Endodermal cell (in vitro differentiated cells): ENCODE measurements around the gene MGAT5B. TPM values are rescaled to one million over a fixed set of nuclear protein-coding genes. Genes with fewer than 3 reads are reported as not detected.

Experiments
- DNase-seq: peaks from one replicate; pipeline ENCODE4 v3.0.0-alpha.2; 2017
- H3K27ac ChIP-seq: 2 replicates; pipeline ENCODE4 v1.5.1; 2013; ENCODE audit warnings: mild to moderate bottlenecking, low read depth, low read length, moderate library complexity
- H3K27me3 ChIP-seq: 2 replicates; pipeline ENCODE4 v1.6.1; 2013; ENCODE audit warnings: mild to moderate bottlenecking, low read length, moderate library complexity; ENCODE audit not compliant: insufficient read depth, control insufficient read depth, poor library complexity, severe bottlenecking
- H3K36me3 ChIP-seq: 2 replicates; pipeline ENCODE4 v1.7.0; 2013; ENCODE audit warnings: mild to moderate bottlenecking, low read length, moderate library complexity; ENCODE audit not compliant: control insufficient read depth, insufficient read depth
- H3K4me1 ChIP-seq: one replicate; pipeline ENCODE4 v1.7.0; 2013; ENCODE audit warnings: low read length; ENCODE audit not compliant: control insufficient read depth, insufficient read depth
- H3K4me3 ChIP-seq: 2 replicates; pipeline ENCODE4 v1.5.1; 2013; ENCODE audit warnings: mild to moderate bottlenecking, low read length, moderate library complexity
- H3K9ac ChIP-seq: 2 replicates; pipeline ENCODE4 v1.6.1; 2013; ENCODE audit warnings: mild to moderate bottlenecking, low read length, moderate library complexity; ENCODE audit not compliant: poor library complexity, severe bottlenecking; ENCODE audit errors: extremely low read depth
- H3K9me3 ChIP-seq: 2 replicates; pipeline ENCODE4 v1.6.1; 2013; ENCODE audit warnings: mild to moderate bottlenecking, low read length, moderate library complexity; ENCODE audit not compliant: control insufficient read depth
- H3K27ac Mint-ChIP-seq: 2 replicates; pipeline ENCODE4 v1.8.0; 2020; ENCODE audit warnings: mixed read lengths
- H3K27me3 Mint-ChIP-seq: 2 replicates; pipeline ENCODE4 v1.8.0; 2021; ENCODE audit warnings: mild to moderate bottlenecking, mixed read lengths; ENCODE audit not compliant: insufficient read depth
- H3K36me3 Mint-ChIP-seq: 2 replicates; pipeline ENCODE4 v1.8.0; 2020; ENCODE audit warnings: low read depth, mixed read lengths
- H3K4me1 Mint-ChIP-seq: 2 replicates; pipeline ENCODE4 v1.8.0; 2020; ENCODE audit warnings: mixed read lengths
- H3K4me3 Mint-ChIP-seq: 2 replicates; pipeline ENCODE4 v1.8.0; 2020; ENCODE audit warnings: mild to moderate bottlenecking, moderate library complexity, mixed read lengths
- H3K9me3 Mint-ChIP-seq: 2 replicates; pipeline ENCODE4 v1.8.0; 2020; ENCODE audit warnings: mild to moderate bottlenecking, mixed read lengths
- CTCF ChIP-seq: fragments of 200-600 bp; sonication (generic); conservative IDR thresholded peaks from 2 replicates; pipeline ENCODE4 v1.5.0; 2021; ENCODE audit warnings: antibody characterized with exemption, mild to moderate bottlenecking
- WGBS, 2 experiments: methylation state at CpG; one replicate each; pipeline versions ENCODE4 v1.1.5 to v1.1.7; 2013; ENCODE audit warnings: missing lambda C conversion rate in 2 of 2, mixed read lengths in 1 of 2; ENCODE audit not compliant: insufficient coverage in 1 of 2, insufficient read length in 1 of 2; 5-methylcytosine and 5-hydroxymethylcytosine counted together
- total RNA-seq, 2 donors: library from RNA; stranded (reverse); fragmentation: NEBNext Ultra II Directional in 1 of 2; extraction: Animal tissue kit (Norgen Biotek cat#: 25700) in 1 of 2; gene quantifications; 2 replicates in 1 of 2; 3 replicates in 1 of 2; pipeline ENCODE4 v1.2.1, GENCODE V29; 2021

The MGAT5B gene
- total RNA-seq, 2 donors from 2014 or later, result 2.9 to 3.3 TPM

DNA sequence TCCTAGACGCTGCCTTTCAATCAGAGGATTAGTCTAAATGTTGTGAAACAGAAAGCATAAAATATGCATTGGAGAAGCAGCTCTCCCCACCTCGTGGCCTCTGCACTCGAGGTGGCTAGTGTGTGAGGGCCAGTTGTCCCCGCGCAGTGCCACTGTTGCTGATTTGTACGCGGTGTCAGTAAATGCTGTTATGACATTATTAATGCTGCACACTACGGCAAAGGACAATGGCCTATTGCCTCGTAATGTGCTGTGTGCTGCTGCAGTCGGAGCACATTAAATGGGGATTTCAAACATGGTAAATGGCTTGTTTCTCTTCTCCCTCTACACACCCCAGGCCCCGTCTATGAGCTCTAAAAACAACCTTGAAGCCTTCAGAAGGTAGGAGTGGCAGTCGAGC is 5.7 kb upstream of the MGAT5B start:
- H3K4me1 ChIP-seq, result no peaks in the 10 kb centered on the region
- no peak overlapping the region for H3K4me3 ChIP-seq
- H3K9me3 ChIP-seq, result no peaks in the 10 kb centered on the region
- H3K36me3 Mint-ChIP-seq, result no peaks in the 10 kb centered on the region
- no peak overlapping the region for H3K9ac ChIP-seq
- no peak overlapping the region for H3K27ac ChIP-seq
- no peak for TF ChIP-seq CTCF
- H3K27me3 ChIP-seq, result peaks cover 16% of the 10 kb centered on the region
- peaks cover 5% of the 10 kb centered on the region for H3K4me1 Mint-ChIP-seq
- WGBS, 2 experiments, result 92% methylated on average over 11 to 12 of the region's 12 CpGs
- H3K4me3 Mint-ChIP-seq, result no peak overlapping the region
- H3K36me3 ChIP-seq, result no peaks in the 10 kb centered on the region
- peaks cover 16% of the 10 kb centered on the region for H3K27me3 Mint-ChIP-seq
- DNase-seq, result no peak
- H3K27ac Mint-ChIP-seq, result no peak overlapping the region
- peaks cover 6% of the 10 kb centered on the region for H3K9me3 Mint-ChIP-seq

DNA sequence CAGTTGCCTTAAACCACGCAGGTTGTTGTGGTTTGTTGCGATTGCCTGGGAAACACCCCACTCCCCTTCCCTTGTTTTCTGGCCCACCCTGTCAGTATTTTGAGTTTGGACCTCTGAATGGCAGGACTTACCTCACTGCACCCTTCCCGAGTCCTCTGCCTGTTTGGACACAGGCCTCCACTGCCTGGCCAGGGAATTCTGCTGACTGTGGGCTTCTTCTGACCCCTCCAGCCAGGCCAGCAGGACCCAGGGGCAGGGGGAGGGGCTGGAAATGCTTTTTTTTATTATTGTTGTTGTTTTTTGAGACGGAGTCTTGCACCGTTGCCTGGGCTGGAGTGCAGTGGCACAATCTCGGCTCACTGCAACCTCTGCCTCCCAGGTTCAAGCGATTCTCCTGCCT is 4.2 kb upstream of the MGAT5B start:
- H3K9me3 ChIP-seq, result no peaks in the 10 kb centered on the region
- no peak for TF ChIP-seq CTCF
- peaks cover 22% of the 10 kb centered on the region for H3K27me3 ChIP-seq
- no peak for DNase-seq
- Mint-ChIP-seq H3K36me3 (no peaks in the 10 kb centered on the region), H3K9me3 (peaks cover 4% of the 10 kb centered on the region), H3K27me3 (peaks cover 21% of the 10 kb centered on the region), H3K4me1 (peaks cover 12% of the 10 kb centered on the region), H3K27ac (no peak overlapping the region), H3K4me3 (no peak overlapping the region)
- no peaks in the 10 kb centered on the region for H3K36me3 ChIP-seq
- WGBS, 2 experiments, result 93 to 97% methylated on average over 5 to 7 of the region's 7 CpGs
- no peak overlapping the region for H3K9ac ChIP-seq
- no peaks in the 10 kb centered on the region for H3K4me1 ChIP-seq
- no peak overlapping the region for H3K4me3 ChIP-seq
- H3K27ac ChIP-seq, result no peak overlapping the region

- DNase-seq, result no peak
- H3K27me3 ChIP-seq, result peaks cover 34% of the 10 kb centered on the region
- H3K4me1 ChIP-seq, result no peaks in the 10 kb centered on the region
- no peak overlapping the region for H3K9ac ChIP-seq
- Mint-ChIP-seq H3K27me3 (peaks cover 27% of the 10 kb centered on the region), H3K36me3 (no peaks in the 10 kb centered on the region), H3K4me1 (peaks cover 13% of the 10 kb centered on the region), H3K4me3 (no peak overlapping the region), H3K9me3 (peaks cover 4% of the 10 kb centered on the region), H3K27ac (no peak overlapping the region)
- TF ChIP-seq CTCF, result no peak
- H3K9me3 ChIP-seq, result no peaks in the 10 kb centered on the region
- H3K4me3 ChIP-seq, result no peak overlapping the region
- no peak overlapping the region for H3K27ac ChIP-seq
- WGBS, 2 experiments, result 94 to 98% methylated on average over 10 of the region's 10 CpGs
- H3K36me3 ChIP-seq, result no peaks in the 10 kb centered on the region
Measured at GRCh38 chr17:76865174-76865573, 3.0 kb upstream of the MGAT5B start.
